GM12872 (cell line): Measurements from ENCODE around the gene RNF180.

Experiments used
- TF ChIP-seq, protein P1 (sequence below): IDR thresholded peaks from 3 replicates; pipeline ENCODE4 v1.5.1; 2011; ENCODE audit warnings: low read depth, mild to moderate bottlenecking, low read length, moderate library complexity; ENCODE audit not compliant: insufficient read depth

The RNF180 gene

DNA sequence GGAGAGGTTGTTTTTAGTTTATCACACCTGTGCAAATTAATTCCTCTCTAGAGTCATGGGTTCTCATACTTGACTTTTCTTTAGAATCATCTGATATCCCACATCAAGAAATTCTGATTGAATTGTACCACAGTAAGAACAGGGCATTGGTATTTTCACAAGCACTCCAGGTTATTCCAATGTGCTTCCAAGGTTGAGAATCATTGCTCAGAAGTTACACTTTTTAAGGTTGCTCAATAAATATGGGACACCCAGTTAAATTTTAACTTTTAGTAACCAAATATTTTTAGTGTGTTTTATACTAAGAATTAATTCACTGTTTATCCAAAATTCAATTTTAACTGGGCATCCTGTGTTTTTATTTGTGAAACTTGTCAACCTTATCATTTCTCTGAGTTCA, 2.5 kb upstream of the RNF180 start:
- TF ChIP-seq, protein P1, sequence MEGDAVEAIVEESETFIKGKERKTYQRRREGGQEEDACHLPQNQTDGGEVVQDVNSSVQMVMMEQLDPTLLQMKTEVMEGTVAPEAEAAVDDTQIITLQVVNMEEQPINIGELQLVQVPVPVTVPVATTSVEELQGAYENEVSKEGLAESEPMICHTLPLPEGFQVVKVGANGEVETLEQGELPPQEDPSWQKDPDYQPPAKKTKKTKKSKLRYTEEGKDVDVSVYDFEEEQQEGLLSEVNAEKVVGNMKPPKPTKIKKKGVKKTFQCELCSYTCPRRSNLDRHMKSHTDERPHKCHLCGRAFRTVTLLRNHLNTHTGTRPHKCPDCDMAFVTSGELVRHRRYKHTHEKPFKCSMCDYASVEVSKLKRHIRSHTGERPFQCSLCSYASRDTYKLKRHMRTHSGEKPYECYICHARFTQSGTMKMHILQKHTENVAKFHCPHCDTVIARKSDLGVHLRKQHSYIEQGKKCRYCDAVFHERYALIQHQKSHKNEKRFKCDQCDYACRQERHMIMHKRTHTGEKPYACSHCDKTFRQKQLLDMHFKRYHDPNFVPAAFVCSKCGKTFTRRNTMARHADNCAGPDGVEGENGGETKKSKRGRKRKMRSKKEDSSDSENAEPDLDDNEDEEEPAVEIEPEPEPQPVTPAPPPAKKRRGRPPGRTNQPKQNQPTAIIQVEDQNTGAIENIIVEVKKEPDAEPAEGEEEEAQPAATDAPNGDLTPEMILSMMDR: no peak

DNA sequence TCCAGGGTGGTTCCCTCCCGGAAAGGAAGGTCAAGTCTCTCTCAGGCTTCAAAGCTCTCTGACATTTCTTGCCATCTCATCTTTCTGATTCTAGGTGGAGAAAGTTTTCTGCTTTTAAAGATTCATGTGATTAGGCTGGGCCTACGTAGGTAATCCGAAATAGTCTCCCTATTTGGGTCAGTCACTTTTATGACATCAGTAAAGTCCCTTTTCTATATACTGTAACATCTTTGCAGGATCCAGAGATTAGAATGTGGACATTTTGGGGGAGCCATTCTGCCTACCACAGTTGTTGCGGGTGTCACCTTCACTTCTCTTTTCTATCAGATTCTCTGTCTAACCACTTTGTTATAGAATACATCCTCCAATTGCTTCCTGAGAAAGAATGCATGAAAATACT, 1.9 kb upstream of the RNF180 start:
- TF ChIP-seq, protein P1: no peak

DNA sequence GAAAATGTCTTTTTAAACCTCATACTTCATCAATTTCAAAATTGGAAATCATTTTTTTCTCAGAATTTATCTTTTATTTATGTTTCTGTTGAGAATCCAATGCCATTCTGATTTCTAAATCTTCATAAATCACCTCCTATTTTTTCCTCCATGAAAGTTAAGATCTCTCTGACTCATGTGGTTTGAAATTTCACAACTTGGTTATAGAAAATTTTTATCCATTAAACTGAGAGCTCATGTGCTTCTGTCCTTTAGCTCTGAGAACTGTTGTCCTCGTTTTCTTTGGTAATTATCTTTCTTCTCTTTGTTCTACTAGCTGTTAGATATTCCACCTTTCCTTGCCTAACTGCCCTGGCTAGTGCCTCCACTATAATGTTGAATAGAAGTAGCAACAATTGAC, 1.5 kb upstream of the RNF180 start:
- TF ChIP-seq, protein P1: no peak

DNA sequence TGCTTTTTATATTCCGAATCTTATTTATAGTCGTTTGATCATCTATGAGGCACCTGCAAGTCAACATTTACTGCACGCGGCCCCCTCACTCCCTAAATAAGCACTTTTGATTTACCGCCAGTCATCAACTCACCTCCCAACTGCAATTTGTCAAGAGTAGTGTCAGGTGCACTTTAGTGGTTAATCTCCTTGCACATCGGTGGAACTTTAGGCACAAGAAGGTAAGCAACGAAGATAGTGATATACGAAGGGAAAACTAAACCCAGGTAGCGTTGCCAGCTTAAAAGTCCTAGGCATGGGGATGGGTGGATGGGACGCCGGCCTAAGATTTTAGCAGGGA, 513 bp upstream of the RNF180 start:
- TF ChIP-seq, protein P1: no peak

DNA sequence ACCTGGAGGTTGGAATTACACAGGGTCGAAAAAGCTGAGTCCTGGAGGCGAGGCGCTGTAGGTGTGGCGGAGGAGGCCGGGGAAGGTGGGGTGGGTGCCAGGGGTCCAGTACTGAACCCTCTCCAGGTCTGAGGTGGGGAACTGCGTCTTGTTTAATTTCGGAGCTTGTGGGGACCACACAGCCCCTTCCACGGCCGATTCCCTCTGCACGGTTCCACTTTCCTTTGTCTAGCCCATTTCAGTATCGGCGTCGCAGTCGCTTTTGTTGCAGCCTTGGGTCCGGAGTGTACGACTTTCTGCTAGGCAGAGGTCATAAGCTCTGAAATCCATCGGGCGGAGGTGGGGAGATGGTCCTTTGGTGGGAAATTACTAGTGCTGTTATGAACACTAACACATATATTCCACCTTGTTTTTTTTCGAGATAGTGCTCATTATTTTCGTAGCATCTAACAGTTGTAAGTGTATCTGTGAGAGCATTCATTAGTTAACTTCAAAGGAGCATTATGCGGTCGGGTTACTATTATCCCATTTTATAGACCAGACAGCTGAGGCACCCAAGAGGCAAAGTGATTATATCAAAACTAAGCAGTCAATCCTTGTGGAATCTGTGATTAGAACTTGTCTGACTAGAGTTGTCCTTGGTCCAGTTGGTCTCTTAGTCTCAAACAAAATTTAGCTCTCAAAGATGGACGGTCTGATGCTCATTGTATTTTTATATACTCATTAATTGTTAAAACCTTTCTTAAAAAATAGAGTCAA, 737 bp downstream of the RNF180 start:
- TF ChIP-seq, protein P1: no peak

DNA sequence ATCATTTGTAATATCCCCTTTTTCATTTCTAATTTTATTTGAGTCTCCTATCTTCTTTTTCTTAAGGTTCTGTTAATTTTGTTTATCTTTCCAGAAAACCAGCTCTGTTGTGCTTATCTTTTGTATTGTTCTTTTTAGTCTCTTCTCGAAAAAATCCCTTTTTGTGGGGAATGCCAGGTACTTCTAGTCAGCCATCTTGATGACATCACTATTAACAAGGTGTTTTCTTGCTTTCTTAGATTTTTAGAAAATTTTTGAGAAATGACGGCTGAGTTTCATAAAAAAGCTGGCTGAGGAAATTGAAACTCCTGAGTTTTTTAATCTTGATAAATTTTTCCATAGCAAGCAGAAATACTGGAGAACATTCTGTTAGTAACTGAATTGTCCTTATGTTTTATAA, 10.7 kb downstream of the RNF180 start:
- TF ChIP-seq, protein P1: no peak

DNA sequence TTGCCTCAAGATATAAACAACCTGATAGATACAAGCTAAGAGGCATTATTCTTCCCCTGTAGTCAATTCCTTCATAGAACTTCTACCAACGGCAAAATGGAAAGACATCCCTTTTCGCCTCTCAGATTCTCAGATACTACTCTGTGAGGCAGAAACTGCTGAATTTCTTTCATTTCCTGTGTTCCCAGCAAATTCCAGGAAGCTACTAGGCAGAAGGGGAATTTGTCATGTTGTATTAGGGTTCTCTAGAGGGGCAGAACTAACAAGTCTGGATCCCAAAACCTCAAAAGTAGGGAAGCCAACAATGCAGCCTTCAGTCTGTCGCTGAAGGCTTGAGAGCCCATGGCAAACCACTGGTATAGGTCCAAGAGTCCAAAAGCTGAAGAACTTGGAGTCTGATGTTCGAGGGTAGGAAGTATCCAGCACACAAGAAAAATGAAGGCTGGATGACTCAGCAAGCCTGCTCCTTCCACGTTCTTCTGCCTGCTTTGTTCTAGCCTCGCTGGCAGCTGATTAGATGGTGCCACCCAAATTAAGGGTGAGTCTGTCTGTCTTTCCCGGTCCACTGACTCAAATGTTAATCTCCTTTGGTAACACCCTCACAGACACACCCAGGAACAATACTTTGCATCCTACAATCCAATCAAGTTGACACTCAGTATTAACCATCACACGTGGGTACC, 15.2 kb downstream of the RNF180 start:
- TF ChIP-seq, protein P1: no peak
